ENCODE results near the gene PHLDA2. TPM values are rescaled to one million over a fixed set of nuclear protein-coding genes. Genes with fewer than 3 reads are reported as not detected.

PHLDA2 gene
- total RNA-seq, 1 experiment from 2014 or later, result 195 TPM

- intact Hi-C loops (cut with micrococcal nuclease; ENCODE audit: unreplicated experiment), result no loop called here
- POLR2A ChIA-PET, result interaction anchor here (0.6 kb wide), 1 partner anchor 65 kb away, joined by 3 read pairs; the partner anchor contains the start of gene NAP1L4
- no TSS peak for BruUV-seq (replicated peaks)
Observed at GRCh38 chr11:2927121-2927800, 2.0 kb downstream of the PHLDA2 start.

GRCh38 chr11:2926611-2927051 is 2.6 kb downstream of the PHLDA2 start:
- H3K4me3 ChIP-seq (ENCODE audit: low read depth in 2 of 2, low read length in 2 of 2), result peak overlapping the region; percentile 84 to 98
- ChIA-PET POLR2A (interaction anchor here (0.6 kb wide), 1 partner anchor 65 kb away, joined by 3 read pairs; the partner anchor contains the start of gene NAP1L4), CTCF (interaction anchor here (0.8 kb wide), 1 partner anchor 1395 kb away, joined by 3 read pairs; no protein-coding TSS in a partner anchor)
- no TSS peak for BruUV-seq (replicated peaks)
- no peak for DNase-seq (ENCODE audit: low read depth, low spot score)
- intact Hi-C loops (cut with micrococcal nuclease; ENCODE audit: unreplicated experiment), result no loop called here
- H3K27me3 ChIP-seq (ENCODE audit: control insufficient read depth, insufficient read depth, low read length), result no peaks in the 10 kb centered on the region
- peaks cover 53% of the 10 kb centered on the region for H3K4me1 ChIP-seq (ENCODE audit: control insufficient read depth, insufficient read depth, low read length)
- in situ Hi-C loops (cut with HindIII; ENCODE audit: low pct_unique_long_range_greater_than_20kb, low sequenced_read_pairs), result no loop called here
- no peaks in the 10 kb centered on the region for H3K9me3 ChIP-seq (ENCODE audit: control insufficient read depth, insufficient read depth, low read depth, low read length)
- TF ChIP-seq SIN3A (IDR thresholded peaks at IDR 0.05; ENCODE audit: borderline replicate concordance, insufficient read depth, low read depth, low read length), result no peak
- no peak for ATAC-seq
- H3K36me3 ChIP-seq (ENCODE audit: control insufficient read depth, insufficient read depth, low read length), result no peaks in the 10 kb centered on the region; the same call in 1 of the 2 replicates
- H3K27ac ChIP-seq (ENCODE audit: low read length), result peak overlapping the region; percentile 87

More at GRCh38 chr11:2927121-2927800, 2.0 kb downstream of the PHLDA2 start:
- CTCF ChIA-PET, result interaction anchor here (0.8 kb wide), 1 partner anchor 1396 kb away, joined by 3 read pairs; no protein-coding TSS in a partner anchor
- Histone ChIP-seq H3K36me3 (ENCODE audit: control insufficient read depth, insufficient read depth, low read length) (no peaks in the 10 kb centered on the region; the same call in 1 of the 2 replicates), H3K4me3 (ENCODE audit: low read depth in 2 of 2, low read length in 2 of 2) (peak overlapping the region; percentile 84 to 98), H3K27ac (ENCODE audit: low read length) (peak overlapping the region; percentile 87), H3K9me3 (ENCODE audit: control insufficient read depth, insufficient read depth, low read depth, low read length) (no peaks in the 10 kb centered on the region), H3K27me3 (ENCODE audit: control insufficient read depth, insufficient read depth, low read length) (no peaks in the 10 kb centered on the region), H3K4me1 (ENCODE audit: control insufficient read depth, insufficient read depth, low read length) (peaks cover 59% of the 10 kb centered on the region)
- TF ChIP-seq CTCF (IDR thresholded peaks at IDR 0.05) (no peak), POLR2AphosphoS5 (IDR thresholded peaks at IDR 0.05; ENCODE audit: low read depth, low read length) (no peak), TCF7L2 (IDR thresholded peaks at IDR 0.05; ENCODE audit: low read depth, low read length) (no peak; the same call in 1 of the 2 replicates), SIN3A (IDR thresholded peaks at IDR 0.05; ENCODE audit: borderline replicate concordance, insufficient read depth, low read depth, low read length) (no peak), REST (IDR thresholded peaks at IDR 0.05; ENCODE audit: insufficient read depth in 1 of 2, low read depth in 2 of 2, low read length in 1 of 2) (no peak)
- in situ Hi-C loops (cut with HindIII; ENCODE audit: low pct_unique_long_range_greater_than_20kb, low sequenced_read_pairs), result no loop called here
- no peak for ATAC-seq
- no peak for DNase-seq (ENCODE audit: low read depth, low spot score)

Data from Panc1 (cell line).